Upper lobe of left lung (tissue), 4 donors: ENCODE data around the gene AP1S3.

Experiments
- EP300 ChIP-seq, 4 donors: sonication (generic); formaldehyde crosslinking; IDR thresholded peaks; one replicate each; pipeline ENCODE4 v1.5.1; 2017; ENCODE audit warnings: antibody characterized with exemption in 4 of 4, control low read depth in 2 of 4
- POLR2AphosphoS5 ChIP-seq, 2 donors: sonication (generic); formaldehyde crosslinking; IDR thresholded peaks; one replicate each; pipeline ENCODE4 v1.5.1; 2017; ENCODE audit warnings: antibody characterized with exemption in 2 of 2
- TF ChIP-seq, protein P1 (sequence below), 6 experiments: fragments of 450-650 bp in 4 of 6; fragments of 200-600 bp in 2 of 6; sonication (generic) in 2 of 6; IDR thresholded peaks; one replicate each; pipeline ENCODE4 v1.5.1; 2016 to 2019; ENCODE audit warnings: antibody characterized with exemption in 6 of 6

DNA sequence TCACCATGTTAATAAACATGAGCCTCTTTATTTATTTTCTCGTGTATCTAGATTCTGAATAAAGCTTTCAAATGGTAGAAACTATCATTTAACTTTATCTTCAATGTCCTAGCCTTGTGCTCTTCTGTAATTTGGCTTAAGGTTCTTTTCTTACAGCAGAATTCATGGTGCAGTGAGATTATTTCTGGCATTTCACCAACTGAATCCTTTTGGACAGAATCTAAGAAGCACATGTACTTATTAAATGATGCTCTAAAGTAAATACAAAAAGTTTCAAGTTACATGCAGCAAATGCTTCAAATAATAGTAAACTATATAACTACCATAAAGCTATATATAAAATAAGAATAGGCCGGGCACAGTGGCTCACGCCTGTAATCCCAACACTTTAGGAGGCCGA, 65.9 kb downstream of the AP1S3 start:
- TF ChIP-seq, protein P1, sequence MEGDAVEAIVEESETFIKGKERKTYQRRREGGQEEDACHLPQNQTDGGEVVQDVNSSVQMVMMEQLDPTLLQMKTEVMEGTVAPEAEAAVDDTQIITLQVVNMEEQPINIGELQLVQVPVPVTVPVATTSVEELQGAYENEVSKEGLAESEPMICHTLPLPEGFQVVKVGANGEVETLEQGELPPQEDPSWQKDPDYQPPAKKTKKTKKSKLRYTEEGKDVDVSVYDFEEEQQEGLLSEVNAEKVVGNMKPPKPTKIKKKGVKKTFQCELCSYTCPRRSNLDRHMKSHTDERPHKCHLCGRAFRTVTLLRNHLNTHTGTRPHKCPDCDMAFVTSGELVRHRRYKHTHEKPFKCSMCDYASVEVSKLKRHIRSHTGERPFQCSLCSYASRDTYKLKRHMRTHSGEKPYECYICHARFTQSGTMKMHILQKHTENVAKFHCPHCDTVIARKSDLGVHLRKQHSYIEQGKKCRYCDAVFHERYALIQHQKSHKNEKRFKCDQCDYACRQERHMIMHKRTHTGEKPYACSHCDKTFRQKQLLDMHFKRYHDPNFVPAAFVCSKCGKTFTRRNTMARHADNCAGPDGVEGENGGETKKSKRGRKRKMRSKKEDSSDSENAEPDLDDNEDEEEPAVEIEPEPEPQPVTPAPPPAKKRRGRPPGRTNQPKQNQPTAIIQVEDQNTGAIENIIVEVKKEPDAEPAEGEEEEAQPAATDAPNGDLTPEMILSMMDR (IDR thresholded peaks at IDR 0.05), result no peak
- TF ChIP-seq POLR2AphosphoS5 (IDR thresholded peaks at IDR 0.05) (no peak), EP300 (IDR thresholded peaks at IDR 0.05) (no peak)
